ENCODE data around the gene PRKN.

Gene PRKN

GRCh38 chr6:161411265-161411944 lies 1316.2 kb downstream of the PRKN start:
- Histone ChIP-seq H3K9ac (ENCODE audit: low read depth, low read length) (no peak overlapping the region), H3K27me3 (ENCODE audit: insufficient read depth, low read length, poor library complexity) (no peaks in the 10 kb centered on the region), H2AFZ (ENCODE audit: low read depth, low read length) (no peak overlapping the region), H3K36me3 (ENCODE audit: insufficient read depth, low read length) (no peaks in the 10 kb centered on the region), H3K27ac (ENCODE audit: low read length) (no peak overlapping the region), H3K4me2 (ENCODE audit: insufficient read depth, low read length) (no peak overlapping the region), H3K9me3 (ENCODE audit: insufficient read depth, low read length, severe bottlenecking) (no peaks in the 10 kb centered on the region), H3K4me3 (ENCODE audit: low read depth in 1 of 2, low read length in 2 of 2) (no peak overlapping the region), H4K20me1 (ENCODE audit: insufficient read depth, low read length) (no peaks in the 10 kb centered on the region), H3K79me2 (ENCODE audit: insufficient read depth, low read length) (no peaks in the 10 kb centered on the region), H3K4me1 (ENCODE audit: insufficient read depth, low read length) (no peaks in the 10 kb centered on the region)
- ATAC-seq (ENCODE audit: insufficient read depth, low read depth) (no peak), DNase-seq (no peak)
- TF ChIP-seq EZH2 (IDR thresholded peaks at IDR 0.05; ENCODE audit: borderline replicate concordance, low read depth, low read length, severe bottlenecking) (no peak), CTCF (IDR thresholded peaks at IDR 0.05; ENCODE audit: borderline replicate concordance, extremely low read depth, low read length, poor library complexity, severe bottlenecking) (no peak)

- Histone ChIP-seq H3K9me3 (ENCODE audit: insufficient read depth, low read length, severe bottlenecking) (no peaks in the 10 kb centered on the region), H4K20me1 (ENCODE audit: insufficient read depth, low read length) (no peaks in the 10 kb centered on the region), H3K4me1 (ENCODE audit: insufficient read depth, low read length) (no peaks in the 10 kb centered on the region), H3K36me3 (ENCODE audit: insufficient read depth, low read length) (no peaks in the 10 kb centered on the region), H3K27me3 (ENCODE audit: insufficient read depth, low read length, poor library complexity) (no peaks in the 10 kb centered on the region), H3K9ac (ENCODE audit: low read depth, low read length) (no peak overlapping the region), H3K79me2 (ENCODE audit: insufficient read depth, low read length) (no peaks in the 10 kb centered on the region), H3K27ac (ENCODE audit: low read length) (no peak overlapping the region), H2AFZ (ENCODE audit: low read depth, low read length) (no peak overlapping the region), H3K4me2 (ENCODE audit: insufficient read depth, low read length) (no peak overlapping the region), H3K4me3 (ENCODE audit: low read depth in 1 of 2, low read length in 2 of 2) (no peak overlapping the region)
- no peak for ATAC-seq (ENCODE audit: insufficient read depth, low read depth)
- TF ChIP-seq CTCF (IDR thresholded peaks at IDR 0.05; ENCODE audit: borderline replicate concordance, extremely low read depth, low read length, poor library complexity, severe bottlenecking) (no peak), EZH2 (IDR thresholded peaks at IDR 0.05; ENCODE audit: borderline replicate concordance, low read depth, low read length, severe bottlenecking) (no peak)
- no peak for DNase-seq
These were observed 1316.8 kb downstream of the PRKN start for GRCh38 chr6:161410736-161411135.

- Histone ChIP-seq H3K9me3 (ENCODE audit: insufficient read depth, low read length, severe bottlenecking) (no peaks in the 10 kb centered on the region), H3K4me2 (ENCODE audit: insufficient read depth, low read length) (no peak overlapping the region), H3K36me3 (ENCODE audit: insufficient read depth, low read length) (no peaks in the 10 kb centered on the region), H3K9ac (ENCODE audit: low read depth, low read length) (no peak overlapping the region), H3K27ac (ENCODE audit: low read length) (no peak overlapping the region), H3K27me3 (ENCODE audit: insufficient read depth, low read length, poor library complexity) (no peaks in the 10 kb centered on the region), H3K4me3 (ENCODE audit: low read depth in 1 of 2, low read length in 2 of 2) (no peak overlapping the region), H4K20me1 (ENCODE audit: insufficient read depth, low read length) (no peaks in the 10 kb centered on the region), H2AFZ (ENCODE audit: low read depth, low read length) (no peak overlapping the region), H3K4me1 (ENCODE audit: insufficient read depth, low read length) (no peaks in the 10 kb centered on the region), H3K79me2 (ENCODE audit: insufficient read depth, low read length) (no peaks in the 10 kb centered on the region)
- no peak for TF ChIP-seq CTCF (IDR thresholded peaks at IDR 0.05; ENCODE audit: borderline replicate concordance, extremely low read depth, low read length, poor library complexity, severe bottlenecking)
- TF ChIP-seq EZH2 (IDR thresholded peaks at IDR 0.05; ENCODE audit: borderline replicate concordance, low read depth, low read length, severe bottlenecking) = no peak
- ATAC-seq (ENCODE audit: insufficient read depth, low read depth) (no peak), DNase-seq (no peak)
These were observed 1317.5 kb downstream of the PRKN start for GRCh38 chr6:161410076-161410475.

Measured in DND-41 (cell line).